ENCODE measurements around the gene TTC38. TPM values are rescaled to one million over a fixed set of nuclear protein-coding genes. Genes with fewer than 3 reads are reported as not detected.

The TTC38 gene
- total and polyA plus RNA-seq, 3 donors from 2014 or later = 15.7 to 44.2 (median 36.4) TPM

DNA sequence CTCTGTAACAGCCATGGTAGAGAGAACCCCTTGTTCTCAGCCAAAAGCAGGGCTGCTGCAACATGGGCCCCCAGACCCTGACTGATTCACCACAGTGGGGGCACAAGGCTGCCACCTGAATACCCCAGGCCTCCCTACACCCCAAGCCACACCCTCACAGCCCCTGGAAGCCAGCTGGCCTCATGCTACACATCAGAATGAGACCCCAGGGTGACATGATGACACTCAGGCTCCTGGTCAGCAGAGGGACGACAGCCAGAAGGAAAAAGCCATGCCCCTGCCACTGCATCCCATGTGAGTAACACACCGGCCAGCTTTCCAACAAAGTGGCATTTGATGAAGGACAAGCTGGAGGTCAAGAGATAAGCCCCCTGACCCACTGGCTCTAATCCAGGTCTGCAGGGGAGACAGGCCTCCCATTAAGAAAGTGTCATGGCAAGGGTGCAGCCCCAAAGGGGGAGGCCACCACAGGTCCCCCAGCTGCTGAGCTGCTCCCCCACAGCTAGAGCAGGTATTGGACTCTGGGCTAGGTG lies 20.3 kb upstream of the TTC38 start:
- H3K27ac ChIP-seq = no peak overlapping the region
- H3K4me1 ChIP-seq = peaks cover 36% of the 10 kb centered on the region
- intact Hi-C loops (cut with DNase I; ENCODE audit: low total_unique reads) = no loop called here
- no peaks in the 10 kb centered on the region for H3K9me3 ChIP-seq
- no peak for DNase-seq
- 67 to 69% methylated on average over 2 of the region's 2 CpGs for WGBS, 2 donors
- no peaks in the 10 kb centered on the region for H3K36me3 ChIP-seq (ENCODE audit: low read depth, missing control alignments)
- no peak overlapping the region for H3K4me3 ChIP-seq
- no peaks in the 10 kb centered on the region for H3K27me3 ChIP-seq
- TF ChIP-seq, protein P1, sequence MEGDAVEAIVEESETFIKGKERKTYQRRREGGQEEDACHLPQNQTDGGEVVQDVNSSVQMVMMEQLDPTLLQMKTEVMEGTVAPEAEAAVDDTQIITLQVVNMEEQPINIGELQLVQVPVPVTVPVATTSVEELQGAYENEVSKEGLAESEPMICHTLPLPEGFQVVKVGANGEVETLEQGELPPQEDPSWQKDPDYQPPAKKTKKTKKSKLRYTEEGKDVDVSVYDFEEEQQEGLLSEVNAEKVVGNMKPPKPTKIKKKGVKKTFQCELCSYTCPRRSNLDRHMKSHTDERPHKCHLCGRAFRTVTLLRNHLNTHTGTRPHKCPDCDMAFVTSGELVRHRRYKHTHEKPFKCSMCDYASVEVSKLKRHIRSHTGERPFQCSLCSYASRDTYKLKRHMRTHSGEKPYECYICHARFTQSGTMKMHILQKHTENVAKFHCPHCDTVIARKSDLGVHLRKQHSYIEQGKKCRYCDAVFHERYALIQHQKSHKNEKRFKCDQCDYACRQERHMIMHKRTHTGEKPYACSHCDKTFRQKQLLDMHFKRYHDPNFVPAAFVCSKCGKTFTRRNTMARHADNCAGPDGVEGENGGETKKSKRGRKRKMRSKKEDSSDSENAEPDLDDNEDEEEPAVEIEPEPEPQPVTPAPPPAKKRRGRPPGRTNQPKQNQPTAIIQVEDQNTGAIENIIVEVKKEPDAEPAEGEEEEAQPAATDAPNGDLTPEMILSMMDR (IDR thresholded peaks at IDR 0.05) = no peak
- TF ChIP-seq POLR2A (IDR thresholded peaks at IDR 0.05) = no peak

DNA sequence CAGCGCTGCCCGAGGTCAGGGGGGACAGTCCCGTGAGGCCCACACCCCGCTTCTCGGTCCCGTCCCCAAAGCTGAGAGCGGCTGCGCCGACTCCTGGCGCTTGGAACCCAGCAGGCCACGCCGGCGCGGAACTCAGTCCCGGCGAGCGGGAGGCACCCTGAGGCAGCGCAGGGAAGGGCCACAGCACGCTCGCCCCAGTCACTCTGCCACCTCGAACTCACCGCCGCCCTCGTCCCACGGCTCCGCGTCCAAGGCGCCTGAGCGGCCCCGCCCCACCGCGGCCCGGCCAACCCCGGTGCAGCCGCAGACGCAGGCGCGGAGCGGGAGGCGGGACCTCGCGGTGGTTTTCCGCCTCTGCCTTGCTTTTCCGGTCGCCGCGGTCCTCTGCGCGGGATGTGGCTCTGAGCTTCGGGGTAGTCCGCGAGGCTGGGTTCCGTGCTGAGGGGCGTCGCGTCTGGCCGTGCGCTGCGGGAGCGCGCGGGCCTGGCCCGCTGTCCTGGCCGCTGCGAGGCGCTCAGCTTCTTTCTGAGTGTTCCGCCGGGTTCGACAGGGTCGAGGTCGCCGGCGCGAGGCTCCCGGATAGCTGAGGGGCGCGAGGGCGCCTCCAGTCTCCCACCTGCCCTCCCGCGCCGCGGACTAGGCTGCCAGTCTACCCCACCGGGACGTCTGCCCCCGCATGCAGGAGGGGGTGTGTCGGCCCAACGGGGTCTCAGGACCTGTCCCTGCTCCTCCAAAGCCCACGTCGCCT lies 17.6 kb upstream of the TTC38 start, which contains the start of gene CDPF1:
TSS of gene CDPF1 (minus strand) at position 259 of the 748 bp plus-strand sequence. CDS start 2,009 bp downstream, outside the sequence.
- TF ChIP-seq POLR2A (IDR thresholded peaks at IDR 0.05) = peak; percentile 46
- TF ChIP-seq, protein P1 (IDR thresholded peaks at IDR 0.05) = no peak
- peak within 1 kb of the TSS; percentile 70 to 78 for H3K4me3 ChIP-seq
- intact Hi-C loops (cut with DNase I; ENCODE audit: low total_unique reads) = no loop called here
- H3K27me3 ChIP-seq = no peaks in the 10 kb centered on the region
- H3K27ac ChIP-seq = peak within 1 kb of the TSS; percentile 34 to 87
- DNase-seq = peak; percentile 91
- peaks cover 19% of the 10 kb centered on the region for H3K4me1 ChIP-seq
- H3K9me3 ChIP-seq = no peaks in the 10 kb centered on the region
- WGBS, 2 donors = 0% methylated on average over 29 of the region's 89 CpGs; no CpG with 5 or more reads in 1 of the 2 donors
- H3K36me3 ChIP-seq (ENCODE audit: low read depth, missing control alignments) = no peaks in the 10 kb centered on the region

DNA sequence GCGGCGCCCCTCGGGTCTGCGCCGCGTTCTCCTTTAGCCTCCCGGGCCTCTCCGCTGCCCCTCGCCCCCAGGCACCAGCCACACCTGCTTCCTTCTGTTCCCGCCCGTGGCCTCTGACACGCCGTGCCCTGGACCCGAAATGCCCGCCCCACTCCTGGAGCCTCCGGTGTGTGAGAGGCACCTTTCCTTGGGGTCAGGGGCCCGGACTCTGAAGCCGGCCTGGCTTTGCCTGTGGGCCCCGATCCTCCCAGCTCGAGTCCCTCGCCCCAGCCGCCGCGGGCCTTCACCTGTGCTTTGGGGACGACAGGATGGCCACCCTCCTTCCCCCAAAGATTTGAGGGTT lies 17.1 kb upstream of the TTC38 start:
- 8% methylated on average over 25 of the region's 25 CpGs; no CpG with 5 or more reads in 1 of the 2 donors for WGBS, 2 donors
- H3K9me3 ChIP-seq = no peaks in the 10 kb centered on the region
- peak overlapping the region; percentile 70 to 78 for H3K4me3 ChIP-seq
- H3K36me3 ChIP-seq (ENCODE audit: low read depth, missing control alignments) = no peaks in the 10 kb centered on the region
- peak overlapping the region; percentile 34 to 87 for H3K27ac ChIP-seq
- no peaks in the 10 kb centered on the region for H3K27me3 ChIP-seq
- intact Hi-C loops (cut with DNase I; ENCODE audit: low total_unique reads) = no loop called here
- TF ChIP-seq POLR2A (IDR thresholded peaks at IDR 0.05) = no peak
- TF ChIP-seq, protein P1 (IDR thresholded peaks at IDR 0.05) = no peak
- peaks cover 14% of the 10 kb centered on the region for H3K4me1 ChIP-seq
- no peak for DNase-seq

DNA sequence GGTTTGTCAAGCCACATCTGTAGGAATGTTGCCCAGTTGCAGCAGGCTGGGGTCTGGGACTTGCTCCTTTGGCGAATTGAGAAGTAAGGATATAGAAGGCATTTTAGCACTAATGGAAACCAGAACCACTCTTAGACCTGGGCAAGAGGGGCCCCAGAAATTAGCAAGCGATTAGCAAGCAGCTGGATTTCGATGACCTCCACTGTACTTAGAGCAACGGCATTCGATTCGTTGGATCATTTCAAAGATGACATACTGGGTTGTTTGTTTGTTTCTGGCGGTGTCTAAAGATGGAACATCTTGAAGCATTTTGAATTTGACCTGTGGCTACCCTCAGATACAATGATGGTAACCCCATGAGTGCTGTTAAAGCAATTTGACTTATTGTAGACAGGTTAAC lies 16.5 kb upstream of the TTC38 start:
- TF ChIP-seq POLR2A (IDR thresholded peaks at IDR 0.05) = no peak
- TF ChIP-seq, protein P1 (IDR thresholded peaks at IDR 0.05) = no peak
- intact Hi-C loops (cut with DNase I; ENCODE audit: low total_unique reads) = no loop called here
- DNase-seq = no peak
- WGBS, 2 donors = 34 to 71% methylated on average over 7 of the region's 7 CpGs
- peak overlapping the region; percentile 70 to 78 for H3K4me3 ChIP-seq
- H3K9me3 ChIP-seq = no peaks in the 10 kb centered on the region
- no peaks in the 10 kb centered on the region for H3K27me3 ChIP-seq
- H3K4me1 ChIP-seq = peaks cover 13% of the 10 kb centered on the region
- H3K27ac ChIP-seq = peak overlapping the region in 1 of 2 donors; percentile 87
- no peaks in the 10 kb centered on the region for H3K36me3 ChIP-seq (ENCODE audit: low read depth, missing control alignments)

All from testis (tissue), 3 donors.